Adrenal gland (tissue), 5 donors: ENCODE results near the gene SLC51B.

Experiments
- POLR2A ChIP-seq, 2 donors: fragments of 450-650 bp; IDR thresholded peaks; one replicate each; pipeline ENCODE4 v1.6.1; 2017; ENCODE audit warnings: antibody characterized with exemption in 2 of 2, mild to moderate bottlenecking in 2 of 2, moderate library complexity in 1 of 2
- TF ChIP-seq, protein P1 (sequence below), 6 experiments: fragments of 450-650 bp in 4 of 6; fragments of 200-600 bp in 2 of 6; sonication (generic) in 1 of 6; IDR thresholded peaks; 1 replicate in 5 of 6; 2 replicates in 1 of 6; pipeline versions ENCODE4 v1.5.1 to v1.8.0; 2016 to 2021; ENCODE audit warnings: antibody characterized with exemption in 6 of 6, mild to moderate bottlenecking in 2 of 6, moderate library complexity in 1 of 6
- donor health status: DM: no; HTN: no; CAD: no.

DNA sequence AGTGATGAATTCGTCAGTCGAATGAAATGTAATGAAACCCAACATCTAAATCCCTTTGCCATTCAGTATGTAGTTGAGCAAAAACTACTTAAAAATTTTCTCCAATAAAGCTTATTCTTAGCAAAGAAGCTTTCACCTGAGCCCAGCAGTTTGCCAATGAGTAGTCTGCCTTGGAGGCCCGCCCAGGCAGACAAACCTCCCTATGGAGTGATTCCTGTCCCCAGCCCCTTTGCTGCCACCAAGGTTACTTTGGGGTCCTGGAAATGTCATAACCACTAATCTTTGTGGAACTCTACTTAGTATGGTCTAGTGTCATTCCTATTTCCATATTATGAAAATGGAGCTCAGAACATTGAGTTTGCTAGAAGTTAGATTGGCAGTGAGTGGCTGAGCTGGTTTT lies 57.7 kb downstream of the SLC51B start:
- TF ChIP-seq, protein P1, sequence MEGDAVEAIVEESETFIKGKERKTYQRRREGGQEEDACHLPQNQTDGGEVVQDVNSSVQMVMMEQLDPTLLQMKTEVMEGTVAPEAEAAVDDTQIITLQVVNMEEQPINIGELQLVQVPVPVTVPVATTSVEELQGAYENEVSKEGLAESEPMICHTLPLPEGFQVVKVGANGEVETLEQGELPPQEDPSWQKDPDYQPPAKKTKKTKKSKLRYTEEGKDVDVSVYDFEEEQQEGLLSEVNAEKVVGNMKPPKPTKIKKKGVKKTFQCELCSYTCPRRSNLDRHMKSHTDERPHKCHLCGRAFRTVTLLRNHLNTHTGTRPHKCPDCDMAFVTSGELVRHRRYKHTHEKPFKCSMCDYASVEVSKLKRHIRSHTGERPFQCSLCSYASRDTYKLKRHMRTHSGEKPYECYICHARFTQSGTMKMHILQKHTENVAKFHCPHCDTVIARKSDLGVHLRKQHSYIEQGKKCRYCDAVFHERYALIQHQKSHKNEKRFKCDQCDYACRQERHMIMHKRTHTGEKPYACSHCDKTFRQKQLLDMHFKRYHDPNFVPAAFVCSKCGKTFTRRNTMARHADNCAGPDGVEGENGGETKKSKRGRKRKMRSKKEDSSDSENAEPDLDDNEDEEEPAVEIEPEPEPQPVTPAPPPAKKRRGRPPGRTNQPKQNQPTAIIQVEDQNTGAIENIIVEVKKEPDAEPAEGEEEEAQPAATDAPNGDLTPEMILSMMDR (IDR thresholded peaks at IDR 0.05): no peak
- TF ChIP-seq POLR2A (IDR thresholded peaks at IDR 0.05): no peak
